Measurements from ENCODE around the gene ZNF559. TPM values are rescaled to one million over a fixed set of nuclear protein-coding genes. Genes with fewer than 3 reads are reported as not detected.
A peak's percentile ranks its signal among the peaks of the same experiment; 100 is the strongest.

ZNF559 gene
- total RNA-seq, 2 experiments from 2014 or later = 4.7 to 6.5 TPM

- no peak overlapping the region for H3K27ac Mint-ChIP-seq
- H3K27me3 ChIP-seq (ENCODE audit: control insufficient read depth in 1 of 2, insufficient read depth in 2 of 2, low read length in 2 of 2) = no peaks in the 10 kb centered on the region
- no peak overlapping the region for H3K4me3 Mint-ChIP-seq
- no peak overlapping the region for H3K4me3 ChIP-seq (ENCODE audit: low read length)
- H3K4me1 ChIP-seq (ENCODE audit: insufficient read depth, low read length) = no peaks in the 10 kb centered on the region
- no peak overlapping the region for H3K27ac ChIP-seq (ENCODE audit: low read depth in 1 of 2, low read length in 2 of 2)
- intact Hi-C loops (cut with DNase I, micrococcal nuclease) = no loop called here
- DNase-seq (no peak), ATAC-seq (ENCODE audit: poor library complexity) (no peak)
- no peaks in the 10 kb centered on the region for H3K4me1 Mint-ChIP-seq (ENCODE audit: low read depth)
- no peak for TF ChIP-seq CTCF (IDR thresholded peaks at IDR 0.05)
- peaks cover 53% of the 10 kb centered on the region for H3K36me3 ChIP-seq (ENCODE audit: insufficient read depth, low read length)
- peaks cover 42 to 93% of the 10 kb centered on the region in 2 experiments for H3K9me3 ChIP-seq (ENCODE audit: control insufficient read depth in 1 of 2, insufficient read depth in 1 of 2, low read length in 2 of 2)
- ChIA-PET CTCF (no interaction called here), POLR2A (no interaction called here)
- peaks cover 99% of the 10 kb centered on the region for H3K36me3 Mint-ChIP-seq (ENCODE audit: low read depth)
- no peaks in the 10 kb centered on the region for H3K27me3 Mint-ChIP-seq
- H3K9me3 Mint-ChIP-seq = peaks cover 26% of the 10 kb centered on the region
These were observed 28.5 kb upstream of the ZNF559 start for GRCh38 chr19:9295411-9295849.

GRCh38 chr19:9296336-9296735 lies 27.6 kb upstream of the ZNF559 start:
- Mint-ChIP-seq H3K27me3 (no peaks in the 10 kb centered on the region), H3K27ac (no peak overlapping the region), H3K4me3 (no peak overlapping the region), H3K9me3 (peaks cover 26% of the 10 kb centered on the region), H3K36me3 (ENCODE audit: low read depth) (peaks cover 99% of the 10 kb centered on the region), H3K4me1 (ENCODE audit: low read depth) (no peaks in the 10 kb centered on the region)
- Histone ChIP-seq H3K9me3 (ENCODE audit: control insufficient read depth in 1 of 2, insufficient read depth in 1 of 2, low read length in 2 of 2) (peaks cover 42 to 94% of the 10 kb centered on the region in 2 experiments), H3K4me1 (ENCODE audit: insufficient read depth, low read length) (no peaks in the 10 kb centered on the region), H3K27ac (ENCODE audit: low read depth in 1 of 2, low read length in 2 of 2) (no peak overlapping the region), H3K27me3 (ENCODE audit: control insufficient read depth in 1 of 2, insufficient read depth in 2 of 2, low read length in 2 of 2) (no peaks in the 10 kb centered on the region), H3K36me3 (ENCODE audit: insufficient read depth, low read length) (peaks cover 62% of the 10 kb centered on the region), H3K4me3 (ENCODE audit: low read length) (no peak overlapping the region)
- ATAC-seq (ENCODE audit: poor library complexity) = no peak
- intact Hi-C loops (cut with DNase I, micrococcal nuclease) = no loop called here
- POLR2A ChIA-PET = no interaction called here
- no peak for TF ChIP-seq CTCF (IDR thresholded peaks at IDR 0.05)
- DNase-seq = no peak
- CTCF ChIA-PET = no interaction called here

- Mint-ChIP-seq H3K27ac (peak overlapping the region; percentile 41), H3K9me3 (peaks cover 12% of the 10 kb centered on the region), H3K4me1 (ENCODE audit: low read depth) (peaks cover 34% of the 10 kb centered on the region), H3K27me3 (no peaks in the 10 kb centered on the region), H3K36me3 (ENCODE audit: low read depth) (peaks cover 82% of the 10 kb centered on the region), H3K4me3 (no peak overlapping the region)
- ATAC-seq (ENCODE audit: poor library complexity) (no peak), DNase-seq (no peak)
- Histone ChIP-seq H3K9me3 (ENCODE audit: control insufficient read depth in 1 of 2, insufficient read depth in 1 of 2, low read length in 2 of 2) (peaks cover 48 to 51% of the 10 kb centered on the region in 2 experiments), H3K27ac (ENCODE audit: low read depth in 1 of 2, low read length in 2 of 2) (no peak overlapping the region), H3K27me3 (ENCODE audit: control insufficient read depth in 1 of 2, insufficient read depth in 2 of 2, low read length in 2 of 2) (no peaks in the 10 kb centered on the region), H3K4me3 (ENCODE audit: low read length) (no peak overlapping the region), H3K36me3 (ENCODE audit: insufficient read depth, low read length) (peaks cover 39% of the 10 kb centered on the region), H3K4me1 (ENCODE audit: insufficient read depth, low read length) (peaks cover 24% of the 10 kb centered on the region)
- ChIA-PET CTCF (no interaction called here), POLR2A (interaction anchor here (0.6 kb wide), 1 partner anchor 233 kb away, joined by 3 read pairs; no protein-coding TSS in a partner anchor)
- TF ChIP-seq CTCF (IDR thresholded peaks at IDR 0.05) = no peak
- intact Hi-C loops (cut with DNase I, micrococcal nuclease) = loop anchor here in 1 of 2 experiments (5.0 kb wide), 2 partner anchors 36 to 164 kb away; partner anchors contain the start of gene ZNF317
These were observed 17.5 kb upstream of the ZNF559 start for GRCh38 chr19:9306443-9306842.

Data from CD4-positive, alpha-beta T cell (primary cell).